GM12878 (cell line): ENCODE results near the gene REN. TPM values are rescaled to one million over a fixed set of nuclear protein-coding genes. Genes with fewer than 3 reads are reported as not detected.

Experiments
- ATAC-seq: fragments of 200-7000 bp; cut with Tn5 transposase; 3 replicates; pipeline ENCODE4 v1.9.1; 2020; ENCODE audit warnings: mild to moderate bottlenecking, moderate library complexity
- BruUV-seq: library from RNA; stranded (reverse); fragments of 400-500 nt; replicated peaks from 2 replicates; lab custom pipeline; 2021; lab: Mats Ljungman, UMichigan
- CTCF ChIA-PET: fragments of 300-600 bp; sonication (Branson Sonifier 250); formaldehyde crosslinking; extraction: SDS; loops from one replicate; lab custom pipeline; 2021; ENCODE audit warnings: inconsistent platforms; lab: Yijun Ruan, JAX
- POLR2A ChIA-PET: fragments of 350-600 bp; formaldehyde crosslinking; extraction: SDS; loops from one replicate; lab custom pipeline; 2021; ENCODE audit warnings: inconsistent platforms; lab: Charles Lee
- RAD21 ChIA-PET: fragments of 300-600 bp; sonication (Branson Sonifier 250); formaldehyde crosslinking; loops from one replicate; lab custom pipeline; 2023; ENCODE audit warnings: antibody characterized with exemption; ENCODE audit not compliant: unreplicated experiment; lab: Charles Lee
- SMC1A ChIA-PET: fragments of 300-600 bp; sonication (Branson Sonifier 250); formaldehyde crosslinking; loops from one replicate; lab custom pipeline; 2023; ENCODE audit not compliant: unreplicated experiment, uncharacterized antibody; lab: Charles Lee
- DNase-seq: peaks from one replicate; pipeline ENCODE4 v3.0.0-alpha.2; 2011; ENCODE audit warnings: low read depth, low spot score
- FAIRE-seq: peaks from 3 replicates; lab custom pipeline; 2011; peaks lifted over from hg19 to GRCh38; lab: Jason Lieb, UNC
- H2AFZ ChIP-seq: 2 replicates; pipeline ENCODE4 v1.6.0; 2011; ENCODE audit warnings: low read depth, low read length, control low read depth; ENCODE audit not compliant: control insufficient read depth
- H3K27ac ChIP-seq: 2 replicates; pipeline ENCODE4 v1.5.1; 2011; ENCODE audit warnings: control low read depth; ENCODE audit not compliant: control insufficient read depth, insufficient read depth
- H3K27me3 ChIP-seq, 2 experiments: replicated peaks in 1 of 2; 2 replicates each; pipeline versions ENCODE4 v1.6.0 to v1.6.1; 2011; ENCODE audit warnings: low read length in 1 of 2; ENCODE audit not compliant: control insufficient read depth in 2 of 2, insufficient read depth in 2 of 2
- H3K36me3 ChIP-seq, 2 experiments: 2 replicates each; pipeline ENCODE4 v1.5.1; 2011; ENCODE audit warnings: low read length in 1 of 2; ENCODE audit not compliant: control insufficient read depth in 2 of 2, insufficient read depth in 2 of 2
- H3K4me1 ChIP-seq: 2 replicates; pipeline ENCODE4 v1.6.1; 2011; ENCODE audit warnings: mild to moderate bottlenecking, low read length, moderate library complexity, mixed read lengths; ENCODE audit not compliant: control insufficient read depth, insufficient read depth
- H3K4me2 ChIP-seq: 2 replicates; pipeline ENCODE4 v1.6.0; 2011; ENCODE audit warnings: control low read depth; ENCODE audit not compliant: control insufficient read depth, insufficient read depth
- H3K4me3 ChIP-seq: fragments of 200-600 bp; sonication (generic); 2 replicates; pipeline ENCODE4 v1.5.1; 2016
- H3K79me2 ChIP-seq: 2 replicates; pipeline ENCODE4 v1.6.0; 2011; ENCODE audit warnings: low read length; ENCODE audit not compliant: control insufficient read depth, insufficient read depth
- H3K9ac ChIP-seq: 2 replicates; pipeline ENCODE4 v1.8.0; 2011; ENCODE audit warnings: low read length, control low read depth, mixed read lengths; ENCODE audit not compliant: control insufficient read depth, insufficient read depth
- H3K9me3 ChIP-seq: replicated peaks from 3 replicates; pipeline ENCODE4 v1.5.1; 2011; ENCODE audit warnings: mild to moderate bottlenecking, low read length; ENCODE audit not compliant: control insufficient read depth, insufficient read depth
- H4K20me1 ChIP-seq: 2 replicates; pipeline ENCODE4 v1.6.0; 2011; ENCODE audit not compliant: control insufficient read depth, insufficient read depth
- ATF7 ChIP-seq: fragments of 450-650 bp; IDR thresholded peaks from 2 replicates; pipeline ENCODE4 v1.6.1; 2016; ENCODE audit warnings: low read depth, mild to moderate bottlenecking
- BRCA1 ChIP-seq: IDR thresholded peaks from 2 replicates; pipeline ENCODE4 v1.6.1; 2011; ENCODE audit warnings: low read depth, low read length, improper control_type of control experiment
- LARP7 ChIP-seq: fragments of 450-650 bp; IDR thresholded peaks from 2 replicates; pipeline ENCODE4 v1.6.1; 2017; ENCODE audit warnings: mild to moderate bottlenecking
- MYB ChIP-seq: fragments of 150-350 bp; IDR thresholded peaks from 2 replicates; pipeline ENCODE4 v1.6.1; 2014; ENCODE audit warnings: mild to moderate bottlenecking, low read depth, low read length, borderline replicate concordance
- POLR2AphosphoS5 ChIP-seq: IDR thresholded peaks from 2 replicates; pipeline ENCODE4 v1.6.1; 2011; ENCODE audit warnings: mild to moderate bottlenecking, low read length, inconsistent platforms
- SMC3 ChIP-seq: IDR thresholded peaks from 2 replicates; pipeline ENCODE4 v1.6.1; 2011; ENCODE audit warnings: low read length, improper control_type of control experiment, borderline replicate concordance
- SREBF2 ChIP-seq: IDR thresholded peaks from 2 replicates; pipeline ENCODE4 v1.6.1; 2012; ENCODE audit warnings: mild to moderate bottlenecking, low read length
- SUZ12 ChIP-seq: fragments of 200-600 bp; sonication (generic); IDR thresholded peaks from one replicate; pipeline ENCODE4 v1.6.1; 2018; ENCODE audit warnings: antibody characterized with exemption, mild to moderate bottlenecking; ENCODE audit not compliant: unreplicated experiment
- WRNIP1 ChIP-seq: IDR thresholded peaks from 2 replicates; pipeline ENCODE4 v1.6.1; 2011; ENCODE audit warnings: low read depth, low read length, improper control_type of control experiment, borderline replicate concordance
- ZNF384 ChIP-seq: IDR thresholded peaks from 2 replicates; pipeline ENCODE4 v1.6.1; 2012; ENCODE audit warnings: low read depth, mild to moderate bottlenecking, low read length, improper control_type of control experiment, borderline replicate concordance
- WGBS: methylation state at CpG from one replicate; pipeline ENCODE4 v1.1.6; 2016; ENCODE audit warnings: low lambda C conversion rate; ENCODE audit not compliant: insufficient replicate concordance, insufficient coverage; ENCODE audit errors: missing lambda C conversion rate; 5-methylcytosine and 5-hydroxymethylcytosine counted together
- in situ Hi-C: fragments of 300-500 bp; cut with MboI; formaldehyde crosslinking; loops from 9 replicates; pipeline ENCODE4 v1.14.3; 2018; ENCODE audit warnings: mixed read lengths
- intact Hi-C: fragments of 100-400 bp; cut with micrococcal nuclease; formaldehyde crosslinking; loops from one replicate; pipeline ENCODE4 v1.14.2; 2022; ENCODE audit not compliant: unreplicated experiment
- polyA plus RNA-seq, 11 experiments: library from polyadenylated mRNA; depleted of rRNA in 4 of 11; unstranded in 6 of 11; stranded (reverse) in 5 of 11; fragments of >200 nt; fragmentation: Nextera tagmentation in 4 of 11; fragmentation: Illumina TruSeq in 1 of 11; extraction: Ambion mirVana in 4 of 11; extraction: Trizol in 1 of 11; gene quantifications; 1 replicate in 1 of 11; 2 replicates in 10 of 11; pipeline versions ENCODE4 v1.2.1 to v1.2.3, GENCODE V29; 2011 to 2016; ENCODE audit warnings: inconsistent platforms in 2 of 11, missing spikeins in 2 of 11, low read depth in 1 of 11
- total RNA-seq, 4 experiments: library from RNA; depleted of rRNA in 3 of 4; stranded (reverse); fragments of >200 nt in 3 of 4; fragmentation: Illumina TruSeq in 1 of 4; extraction: Trizol in 1 of 4; gene quantifications; 2 replicates each; pipeline versions ENCODE4 v1.2.1 to v1.2.3, GENCODE V29; 2013 to 2021
- TF ChIP-seq, protein P1 (sequence below): fragments of 450-650 bp; formaldehyde crosslinking; IDR thresholded peaks from 2 replicates; pipeline ENCODE4 v1.5.0; 2022; ENCODE audit warnings: mild to moderate bottlenecking, missing genetic modification characterization
- TF ChIP-seq, protein P2 (sequence below): fragments of 450-650 bp; IDR thresholded peaks from 2 replicates; pipeline ENCODE4 v1.6.1; 2017; ENCODE audit warnings: mild to moderate bottlenecking, moderate library complexity

Gene REN
- total and polyA plus RNA-seq, 10 of the 15 experiments (the other 5 are each of a cell fraction or from before 2014, with no cell fraction given), result not detected

DNA sequence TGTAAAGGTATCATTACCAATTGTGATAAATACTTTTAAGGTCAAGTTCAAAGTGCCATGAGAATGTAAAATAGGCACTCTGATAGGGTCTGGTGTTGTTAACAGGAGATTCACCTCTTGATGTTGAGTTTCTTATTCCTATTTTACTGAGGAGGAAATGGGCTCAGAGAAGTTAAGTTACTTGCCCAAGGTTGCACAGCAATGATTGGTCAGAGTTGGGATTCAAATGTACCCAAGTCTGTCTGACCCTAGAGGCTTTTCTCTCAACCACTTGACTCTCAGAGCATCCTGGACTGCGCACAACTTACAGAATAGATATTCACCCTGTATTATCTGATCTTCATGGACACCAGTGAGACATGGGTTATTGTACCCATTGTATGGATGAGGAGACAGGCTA is 59.3 kb downstream of the REN start:
- in situ Hi-C loops (no loop called here), intact Hi-C loops (no loop called here)
- no peak for DNase-seq
- no peak overlapping the region for H3K9ac ChIP-seq
- H3K4me2 ChIP-seq, result no peak overlapping the region
- H3K36me3 ChIP-seq, result no peaks in the 10 kb centered on the region
- ATAC-seq, result no peak
- no peak for FAIRE-seq
- TF ChIP-seq MYB (no peak), WRNIP1 (no peak), POLR2AphosphoS5 (no peak), ATF7 (no peak), SMC3 (no peak), ZNF384 (no peak), SUZ12 (no peak), BRCA1 (no peak), SREBF2 (no peak), LARP7 (no peak)
- TF ChIP-seq, protein P1, sequence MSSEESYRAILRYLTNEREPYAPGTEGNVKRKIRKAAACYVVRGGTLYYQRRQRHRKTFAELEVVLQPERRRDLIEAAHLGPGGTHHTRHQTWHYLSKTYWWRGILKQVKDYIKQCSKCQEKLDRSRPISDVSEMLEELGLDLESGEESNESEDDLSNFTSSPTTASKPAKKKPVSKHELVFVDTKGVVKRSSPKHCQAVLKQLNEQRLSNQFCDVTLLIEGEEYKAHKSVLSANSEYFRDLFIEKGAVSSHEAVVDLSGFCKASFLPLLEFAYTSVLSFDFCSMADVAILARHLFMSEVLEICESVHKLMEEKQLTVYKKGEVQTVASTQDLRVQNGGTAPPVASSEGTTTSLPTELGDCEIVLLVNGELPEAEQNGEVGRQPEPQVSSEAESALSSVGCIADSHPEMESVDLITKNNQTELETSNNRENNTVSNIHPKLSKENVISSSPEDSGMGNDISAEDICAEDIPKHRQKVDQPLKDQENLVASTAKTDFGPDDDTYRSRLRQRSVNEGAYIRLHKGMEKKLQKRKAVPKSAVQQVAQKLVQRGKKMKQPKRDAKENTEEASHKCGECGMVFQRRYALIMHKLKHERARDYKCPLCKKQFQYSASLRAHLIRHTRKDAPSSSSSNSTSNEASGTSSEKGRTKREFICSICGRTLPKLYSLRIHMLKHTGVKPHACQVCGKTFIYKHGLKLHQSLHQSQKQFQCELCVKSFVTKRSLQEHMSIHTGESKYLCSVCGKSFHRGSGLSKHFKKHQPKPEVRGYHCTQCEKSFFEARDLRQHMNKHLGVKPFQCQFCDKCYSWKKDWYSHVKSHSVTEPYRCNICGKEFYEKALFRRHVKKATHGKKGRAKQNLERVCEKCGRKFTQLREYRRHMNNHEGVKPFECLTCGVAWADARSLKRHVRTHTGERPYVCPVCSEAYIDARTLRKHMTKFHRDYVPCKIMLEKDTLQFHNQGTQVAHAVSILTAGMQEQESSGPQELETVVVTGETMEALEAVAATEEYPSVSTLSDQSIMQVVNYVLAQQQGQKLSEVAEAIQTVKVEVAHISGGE, result no peak
- TF ChIP-seq, protein P2, sequence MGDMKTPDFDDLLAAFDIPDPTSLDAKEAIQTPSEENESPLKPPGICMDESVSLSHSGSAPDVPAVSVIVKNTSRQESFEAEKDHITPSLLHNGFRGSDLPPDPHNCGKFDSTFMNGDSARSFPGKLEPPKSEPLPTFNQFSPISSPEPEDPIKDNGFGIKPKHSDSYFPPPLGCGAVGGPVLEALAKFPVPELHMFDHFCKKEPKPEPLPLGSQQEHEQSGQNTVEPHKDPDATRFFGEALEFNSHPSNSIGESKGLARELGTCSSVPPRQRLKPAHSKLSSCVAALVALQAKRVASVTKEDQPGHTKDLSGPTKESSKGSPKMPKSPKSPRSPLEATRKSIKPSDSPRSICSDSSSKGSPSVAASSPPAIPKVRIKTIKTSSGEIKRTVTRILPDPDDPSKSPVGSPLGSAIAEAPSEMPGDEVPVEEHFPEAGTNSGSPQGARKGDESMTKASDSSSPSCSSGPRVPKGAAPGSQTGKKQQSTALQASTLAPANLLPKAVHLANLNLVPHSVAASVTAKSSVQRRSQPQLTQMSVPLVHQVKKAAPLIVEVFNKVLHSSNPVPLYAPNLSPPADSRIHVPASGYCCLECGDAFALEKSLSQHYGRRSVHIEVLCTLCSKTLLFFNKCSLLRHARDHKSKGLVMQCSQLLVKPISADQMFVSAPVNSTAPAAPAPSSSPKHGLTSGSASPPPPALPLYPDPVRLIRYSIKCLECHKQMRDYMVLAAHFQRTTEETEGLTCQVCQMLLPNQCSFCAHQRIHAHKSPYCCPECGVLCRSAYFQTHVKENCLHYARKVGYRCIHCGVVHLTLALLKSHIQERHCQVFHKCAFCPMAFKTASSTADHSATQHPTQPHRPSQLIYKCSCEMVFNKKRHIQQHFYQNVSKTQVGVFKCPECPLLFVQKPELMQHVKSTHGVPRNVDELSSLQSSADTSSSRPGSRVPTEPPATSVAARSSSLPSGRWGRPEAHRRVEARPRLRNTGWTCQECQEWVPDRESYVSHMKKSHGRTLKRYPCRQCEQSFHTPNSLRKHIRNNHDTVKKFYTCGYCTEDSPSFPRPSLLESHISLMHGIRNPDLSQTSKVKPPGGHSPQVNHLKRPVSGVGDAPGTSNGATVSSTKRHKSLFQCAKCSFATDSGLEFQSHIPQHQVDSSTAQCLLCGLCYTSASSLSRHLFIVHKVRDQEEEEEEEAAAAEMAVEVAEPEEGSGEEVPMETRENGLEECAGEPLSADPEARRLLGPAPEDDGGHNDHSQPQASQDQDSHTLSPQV, result no peak
- H3K4me3 ChIP-seq, result no peak overlapping the region
- no peak overlapping the region for H3K27ac ChIP-seq
- WGBS, result 36% methylated on average over 1 of the region's 1 CpG
- RAD21 ChIA-PET, result no interaction called here
- H3K4me1 ChIP-seq, result peaks cover 3% of the 10 kb centered on the region; the same call in 1 of the 2 replicates
- CTCF ChIA-PET, result no interaction called here
- H3K9me3 ChIP-seq, result no peaks in the 10 kb centered on the region
- H3K79me2 ChIP-seq, result no peaks in the 10 kb centered on the region
- no TSS peak for BruUV-seq
- H3K27me3 ChIP-seq, result 0 out of 4 replicates have a peak, but pooled peaks cover 0 to 1% of the 10 kb centered on the region in 2 experiments
- SMC1A ChIA-PET, result interaction anchor here (1.2 kb wide), 1 partner anchor 25 kb away, joined by 4 read pairs; no protein-coding TSS in a partner anchor
- H4K20me1 ChIP-seq, result no peaks in the 10 kb centered on the region
- POLR2A ChIA-PET, result no interaction called here
- no peak overlapping the region for H2AFZ ChIP-seq
